A549 treated with ZK216348 at 1 μM for 4 hours (cell line): ENCODE measurements around the gene GRIFIN. TPM values are rescaled to one million over a fixed set of nuclear protein-coding genes. Genes with fewer than 3 reads are reported as not detected.

Source experiments
- total RNA-seq: library from RNA; stranded (reverse); fragments of 200-300 nt; extraction: Qiagen RNA extraction; gene quantifications from 5 replicates; pipeline ENCODE4 v1.2.3, GENCODE V29; 2022; ENCODE audit warnings: low read depth

The GRIFIN gene
- total RNA-seq: not detected in 5 replicates

DNA sequence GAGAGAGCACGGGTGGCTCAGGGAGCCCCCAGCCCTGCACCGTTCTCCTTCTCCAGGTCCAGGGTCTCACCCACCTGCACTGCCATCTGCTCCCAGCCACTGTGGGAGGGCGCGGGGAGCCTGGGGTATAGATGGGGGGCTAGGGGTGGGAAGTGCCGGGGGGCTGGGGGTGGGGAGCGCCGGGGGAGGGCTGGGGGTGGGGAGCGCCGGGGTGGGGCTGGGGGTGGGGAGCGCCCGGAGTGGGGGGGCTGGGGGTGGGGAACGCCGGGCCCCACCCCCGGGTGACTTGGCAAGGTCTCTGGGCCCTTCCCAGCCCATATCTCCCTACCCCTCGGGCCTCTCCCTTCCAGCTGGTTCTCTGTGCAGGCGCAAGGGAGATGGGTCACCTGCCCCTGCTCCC, at the start of gene GRIFIN:
TSS of gene GRIFIN (minus strand) at position 101 of the 400 bp plus-strand sequence. CDS start at position 86, 15 bp downstream.

GRCh38 chr7:2519119-2519930, 43.1 kb upstream of the GRIFIN start, which contains the start of gene LFNG:
Gene LFNG (plus strand): TSS chr7:2519774. CDS start chr7:2519862, 88 bp downstream.

Other genes starting within 250 kb of the GRIFIN start
- gene MAD1L1, start 243.5 kb downstream of the GRIFIN start, total RNA-seq: 10.4 to 27.2 TPM (median 24.0 TPM) in 5 replicates
- 48.3 to 61.1 TPM (median 52.8 TPM) in 5 replicates for gene MRM2, start 234.2 kb downstream of the GRIFIN start, total RNA-seq
- 88.1 to 116 TPM (median 105 TPM) in 5 replicates for gene NUDT1, start 234.2 kb downstream of the GRIFIN start, total RNA-seq
- gene SNX8, start 162.0 kb downstream of the GRIFIN start, total RNA-seq: 61.0 to 101 TPM (median 87.3 TPM) in 5 replicates
- 223 to 260 TPM (median 250 TPM) in 5 replicates for gene EIF3B, start 121.6 kb downstream of the GRIFIN start, total RNA-seq
- 6.2 to 15.7 TPM (median 13.9 TPM) in 5 replicates for gene CHST12, start 72.8 kb downstream of the GRIFIN start, total RNA-seq
- gene LFNG, start 43.4 kb upstream of the GRIFIN start, total RNA-seq: 7.5 to 20.1 TPM (median 17.2 TPM) in 5 replicates
- 14.2 to 41.5 TPM (median 36.1 TPM) in 5 replicates for gene BRAT1, start 79.1 kb upstream of the GRIFIN start, total RNA-seq
- gene IQCE, start 82.6 kb upstream of the GRIFIN start, total RNA-seq: 7.6 to 14.0 TPM (median 13.9 TPM) in 5 replicates
- gene TTYH3, start 155.6 kb upstream of the GRIFIN start, total RNA-seq: 27.0 to 63.8 TPM (median 57.9 TPM) in 5 replicates
- gene AMZ1, start 211.8 kb upstream of the GRIFIN start, total RNA-seq: 0.05 to 0.06 TPM in 2 of 5 replicates, not detected in the others